SK-N-SH (cell line): ENCODE measurements around the gene TRMU. TPM values are rescaled to one million over a fixed set of nuclear protein-coding genes. Genes with fewer than 3 reads are reported as not detected.

Source experiments
- CTCF ChIA-PET: fragments of 300-600, 350-600 bp; formaldehyde crosslinking; extraction: SDS; loops from one replicate; lab custom pipeline; 2021; lab: Yijun Ruan, JAX
- POLR2A ChIA-PET: fragments of 350-600 bp; sonication (Branson Sonifier 250); formaldehyde crosslinking; extraction: SDS; loops from one replicate; lab custom pipeline; 2020; ENCODE audit warnings: antibody characterized with exemption, inconsistent platforms; lab: Yijun Ruan, JAX
- DNase-seq: peaks from one replicate; pipeline ENCODE4 v3.0.0; 2012
- H2AFZ ChIP-seq: fragments of 200-600 bp; sonication (generic); 2 replicates; pipeline ENCODE4 v1.8.1; 2016; ENCODE audit warnings: antibody characterized with exemption, mild to moderate bottlenecking, low read depth
- H3F3A ChIP-seq: fragments of 200-600 bp; sonication (generic); replicated peaks from 2 replicates; pipeline ENCODE3; 2016; ENCODE audit warnings: antibody characterized with exemption, mild to moderate bottlenecking; ENCODE audit not compliant: insufficient read depth
- H3K27ac ChIP-seq, 2 experiments: fragments of 200-500 bp in 1 of 2; fragments of 200-600 bp in 1 of 2; sonication (Bioruptor generic) in 1 of 2; sonication (generic), shearing (Covaris generic) in 1 of 2; 2 replicates each; pipeline versions ENCODE4 v1.5.1 to v1.6.1; 2014 to 2016; ENCODE audit warnings: low read depth in 2 of 2, inconsistent platforms in 1 of 2, low read length in 1 of 2, mild to moderate bottlenecking in 1 of 2, mixed read lengths in 1 of 2
- H3K27me3 ChIP-seq: fragments of 200-600 bp; sonication (generic), shearing (Covaris generic); 2 replicates; pipeline ENCODE4 v1.6.1; 2016; ENCODE audit warnings: mixed run types; ENCODE audit not compliant: insufficient read depth
- H3K36me3 ChIP-seq, 2 experiments: fragments of 200-500 bp in 1 of 2; fragments of 200-600 bp in 1 of 2; sonication (Bioruptor generic) in 1 of 2; sonication (generic) in 1 of 2; replicated peaks in 1 of 2; 2 replicates each; pipeline versions ENCODE3 to v1.5.1; 2014 to 2016; ENCODE audit warnings: low read length in 1 of 2, mild to moderate bottlenecking in 1 of 2; ENCODE audit not compliant: insufficient read depth in 2 of 2, control insufficient read depth in 1 of 2
- H3K4me1 ChIP-seq, 2 experiments: fragments of 200-500 bp in 1 of 2; fragments of 200-600 bp in 1 of 2; sonication (Bioruptor generic) in 1 of 2; sonication (generic), shearing (Covaris generic) in 1 of 2; 2 replicates each; pipeline versions ENCODE4 v1.5.1 to v1.6.1; 2014 to 2016; ENCODE audit warnings: low read depth in 1 of 2, low read length in 1 of 2, mixed run types in 1 of 2; ENCODE audit not compliant: insufficient read depth in 2 of 2, control insufficient read depth in 1 of 2
- H3K4me2 ChIP-seq: fragments of 200-600 bp; sonication (generic), shearing (Covaris generic); 2 replicates; pipeline ENCODE4 v1.6.1; 2017; ENCODE audit warnings: mixed run types
- H3K4me3 ChIP-seq, 2 experiments: fragments of 200-500 bp in 1 of 2; fragments of 200-600 bp in 1 of 2; sonication (Bioruptor generic) in 1 of 2; sonication (generic), shearing (Covaris generic) in 1 of 2; 2 replicates each; pipeline versions ENCODE4 v1.5.1 to v1.8.1; 2014 to 2016; ENCODE audit warnings: low read depth in 2 of 2, inconsistent platforms in 1 of 2, low read length in 1 of 2, mild to moderate bottlenecking in 1 of 2, mixed read lengths in 1 of 2, moderate library complexity in 1 of 2
- H3K79me2 ChIP-seq: fragments of 200-600 bp; sonication (generic); 2 replicates; pipeline ENCODE4 v1.8.1; 2017; ENCODE audit warnings: mild to moderate bottlenecking; ENCODE audit not compliant: insufficient read depth
- H3K9ac ChIP-seq: fragments of 200-600 bp; sonication (generic); 2 replicates; pipeline ENCODE4 v1.6.1; 2017; ENCODE audit warnings: mixed run types
- H3K9me2 ChIP-seq: fragments of 200-600 bp; sonication (generic); 2 replicates; pipeline ENCODE4 v1.6.1; 2017; ENCODE audit warnings: mixed run types
- H3K9me3 ChIP-seq: fragments of 200-600 bp; sonication (generic); 2 replicates; pipeline ENCODE4 v1.6.1; 2017; ENCODE audit warnings: mixed run types, mild to moderate bottlenecking, moderate library complexity
- H4K20me1 ChIP-seq: fragments of 200-600 bp; sonication (generic); 2 replicates; pipeline ENCODE4 v1.6.1; 2017; ENCODE audit warnings: mild to moderate bottlenecking, mixed run types; ENCODE audit not compliant: insufficient read depth
- ELF1 ChIP-seq: IDR thresholded peaks from 2 replicates; pipeline ENCODE4 v1.4.0; 2012
- EP300 ChIP-seq, 2 experiments: IDR thresholded peaks; 2 replicates each; pipeline versions ENCODE4 v1.4.0 to v1.6.1; 2012; ENCODE audit warnings: borderline replicate concordance in 1 of 2, low read depth in 1 of 2, low read length in 1 of 2
- FOXJ3 ChIP-seq: sonication (generic); formaldehyde crosslinking; IDR thresholded peaks from 2 replicates; pipeline ENCODE4 v1.5.1; 2020; ENCODE audit warnings: mild to moderate bottlenecking, missing genetic modification reagents
- GABPA ChIP-seq: IDR thresholded peaks from 2 replicates; pipeline ENCODE4 v1.4.0; 2012; ENCODE audit warnings: low read depth, mild to moderate bottlenecking
- GATA2 ChIP-seq: sonication (generic); formaldehyde crosslinking; IDR thresholded peaks from 2 replicates; pipeline ENCODE4 v1.5.0; 2020; ENCODE audit warnings: mild to moderate bottlenecking, missing genetic modification reagents
- JUND ChIP-seq: IDR thresholded peaks from 2 replicates; pipeline ENCODE4 v1.4.0; 2012
- MEF2A ChIP-seq: IDR thresholded peaks from 2 replicates; pipeline ENCODE4 v1.4.0; 2012; ENCODE audit warnings: low read depth, borderline replicate concordance
- NRF1 ChIP-seq: IDR thresholded peaks from 2 replicates; pipeline ENCODE4 v1.6.1; 2012; ENCODE audit warnings: low read depth, mild to moderate bottlenecking, low read length
- PBX3 ChIP-seq: IDR thresholded peaks from 2 replicates; pipeline ENCODE4; 2012
- POLR2AphosphoS5 ChIP-seq: IDR thresholded peaks from 2 replicates; pipeline ENCODE4 v1.6.1; 2012; ENCODE audit warnings: low read depth, low read length
- RAD21 ChIP-seq: IDR thresholded peaks from 2 replicates; pipeline ENCODE4 v1.6.1; 2012; ENCODE audit warnings: mild to moderate bottlenecking, low read length
- RFX5 ChIP-seq: IDR thresholded peaks from 2 replicates; pipeline ENCODE4 v1.6.1; 2012; ENCODE audit warnings: mild to moderate bottlenecking, improper control_type of control experiment, low read length
- RXRA ChIP-seq: IDR thresholded peaks from 2 replicates; pipeline ENCODE4 v1.4.0; 2012; ENCODE audit warnings: low read depth, mild to moderate bottlenecking, borderline replicate concordance
- SIN3A ChIP-seq: IDR thresholded peaks from 2 replicates; pipeline ENCODE4 v1.6.1; 2012; ENCODE audit warnings: low read depth, mild to moderate bottlenecking, low read length, moderate library complexity, borderline replicate concordance
- SMC3 ChIP-seq: IDR thresholded peaks from 2 replicates; pipeline ENCODE4 v1.6.1; 2012; ENCODE audit warnings: low read depth, low read length, improper control_type of control experiment
- TAF1 ChIP-seq: IDR thresholded peaks from 2 replicates; pipeline ENCODE4 v1.6.1; 2012; ENCODE audit warnings: low read depth, mild to moderate bottlenecking, low read length, moderate library complexity, borderline replicate concordance
- TCF12 ChIP-seq: IDR thresholded peaks from 2 replicates; pipeline ENCODE4 v1.4.0; 2012
- YY1 ChIP-seq: IDR thresholded peaks from 2 replicates; pipeline ENCODE4 v1.4.0; 2012; ENCODE audit warnings: low read depth, mild to moderate bottlenecking
- ZBTB33 ChIP-seq: IDR thresholded peaks from 2 replicates; pipeline ENCODE4 v1.4.0; 2012; ENCODE audit warnings: low read depth, borderline replicate concordance
- WGBS: methylation state at CpG from one replicate; pipeline ENCODE4 v1.1.6; 2017; ENCODE audit warnings: low lambda C conversion rate; 5-methylcytosine and 5-hydroxymethylcytosine counted together
- polyA plus RNA-seq, 3 experiments: library from polyadenylated mRNA; depleted of rRNA; stranded (reverse); fragments of >200 nt; gene quantifications; 2 replicates each; pipeline ENCODE4 v1.2.3, GENCODE V29; 2012
- TF ChIP-seq, protein P1 (sequence below): fragments of 200-600 bp; sonication (generic); IDR thresholded peaks from 2 replicates; pipeline ENCODE4 v1.6.1; 2017; ENCODE audit warnings: antibody characterized with exemption, mild to moderate bottlenecking, moderate library complexity

The TRMU gene
- polyA plus RNA-seq, 1 of the 3 experiments (the other 2 are of a cell fraction): 47.1 TPM

- TF ChIP-seq TAF1: no peak
Observed at GRCh38 chr22:46339956-46340355, 4.4 kb downstream of the TRMU start (continued).

- TF ChIP-seq JUND: no peak
- TF ChIP-seq YY1: no peak
- TF ChIP-seq NRF1: no peak
- TF ChIP-seq RAD21: no peak
- no peak for TF ChIP-seq GATA2
- no peak for TF ChIP-seq GABPA
- no peak for TF ChIP-seq ZBTB33
- TF ChIP-seq POLR2AphosphoS5: no peak
- no peak for TF ChIP-seq MEF2A
- no peak for TF ChIP-seq RXRA
Observed at GRCh38 chr22:46340676-46341075, 5.2 kb downstream of the TRMU start.

DNA sequence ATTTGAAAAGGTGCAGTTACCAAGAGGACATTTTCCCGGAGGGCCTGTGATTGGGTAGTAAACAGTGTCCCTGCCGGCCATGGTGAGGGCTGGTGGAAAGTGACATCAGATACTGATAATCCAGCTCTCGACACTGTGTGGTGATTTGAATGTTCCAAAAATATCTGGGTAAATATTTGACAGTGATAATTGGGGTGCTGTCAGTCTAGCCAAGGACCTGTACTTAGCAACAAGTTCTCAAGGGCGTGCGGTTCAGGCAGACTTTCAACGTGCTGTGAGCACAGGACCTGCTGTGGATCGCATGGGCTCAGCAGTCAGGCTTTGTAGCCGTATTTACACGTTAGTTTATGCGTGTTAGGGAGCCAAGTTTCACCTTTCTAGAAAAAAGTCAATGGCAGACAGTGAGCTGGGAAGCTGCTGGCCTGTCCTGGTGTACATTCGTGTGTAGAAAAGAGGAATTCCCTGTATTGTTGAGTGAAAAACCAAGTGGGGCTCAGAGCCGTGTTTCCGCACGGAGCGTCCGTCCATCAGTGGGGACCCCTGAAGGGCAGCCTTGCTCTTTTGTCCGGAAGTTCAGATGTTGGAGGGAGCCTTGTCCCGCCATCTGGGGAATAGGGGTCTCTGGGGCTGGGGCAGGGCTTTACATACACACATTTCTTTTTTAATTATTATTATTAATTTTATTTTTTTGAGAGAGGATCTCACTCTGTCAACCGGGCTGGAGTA, 11.3 kb downstream of the TRMU start:
- no peak overlapping the region for H2AFZ ChIP-seq
- H3F3A ChIP-seq: no peaks in the 10 kb centered on the region
- ChIA-PET POLR2A (no interaction called here), CTCF (interaction anchor here (1.3 kb wide), 1 partner anchor 230 kb away, joined by 3 read pairs; no protein-coding TSS in a partner anchor)
- H3K9ac ChIP-seq: no peak overlapping the region
- no peak for DNase-seq
- WGBS: 93% methylated on average over 17 of the region's 19 CpGs
- H3K9me2 ChIP-seq: no peaks in the 10 kb centered on the region
- 0 out of 2 replicates have a peak, but pooled peaks cover 5% of the 10 kb centered on the region for H4K20me1 ChIP-seq
- TF ChIP-seq GATA2 (no peak), SMC3 (no peak), RXRA (no peak), PBX3 (no peak), EP300 (IDR thresholded peaks at IDR 0.05; ENCODE audit: borderline replicate concordance in 1 of 2, low read depth in 1 of 2, low read length in 1 of 2) (no peak), ELF1 (no peak), JUND (no peak), YY1 (no peak), SIN3A (no peak), TCF12 (no peak), MEF2A (no peak), RFX5 (no peak), FOXJ3 (CRISPR knock-in tag) (no peak)
- TF ChIP-seq, protein P1, sequence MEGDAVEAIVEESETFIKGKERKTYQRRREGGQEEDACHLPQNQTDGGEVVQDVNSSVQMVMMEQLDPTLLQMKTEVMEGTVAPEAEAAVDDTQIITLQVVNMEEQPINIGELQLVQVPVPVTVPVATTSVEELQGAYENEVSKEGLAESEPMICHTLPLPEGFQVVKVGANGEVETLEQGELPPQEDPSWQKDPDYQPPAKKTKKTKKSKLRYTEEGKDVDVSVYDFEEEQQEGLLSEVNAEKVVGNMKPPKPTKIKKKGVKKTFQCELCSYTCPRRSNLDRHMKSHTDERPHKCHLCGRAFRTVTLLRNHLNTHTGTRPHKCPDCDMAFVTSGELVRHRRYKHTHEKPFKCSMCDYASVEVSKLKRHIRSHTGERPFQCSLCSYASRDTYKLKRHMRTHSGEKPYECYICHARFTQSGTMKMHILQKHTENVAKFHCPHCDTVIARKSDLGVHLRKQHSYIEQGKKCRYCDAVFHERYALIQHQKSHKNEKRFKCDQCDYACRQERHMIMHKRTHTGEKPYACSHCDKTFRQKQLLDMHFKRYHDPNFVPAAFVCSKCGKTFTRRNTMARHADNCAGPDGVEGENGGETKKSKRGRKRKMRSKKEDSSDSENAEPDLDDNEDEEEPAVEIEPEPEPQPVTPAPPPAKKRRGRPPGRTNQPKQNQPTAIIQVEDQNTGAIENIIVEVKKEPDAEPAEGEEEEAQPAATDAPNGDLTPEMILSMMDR: no peak
- no peaks in the 10 kb centered on the region for H3K27me3 ChIP-seq
- H3K27ac ChIP-seq: no peak overlapping the region
- no peaks in the 10 kb centered on the region for H3K4me1 ChIP-seq
- no peak overlapping the region for H3K4me3 ChIP-seq
- no peak overlapping the region for H3K4me2 ChIP-seq
- peaks cover 39 to 83% of the 10 kb centered on the region in 2 experiments for H3K36me3 ChIP-seq
- no peaks in the 10 kb centered on the region for H3K9me3 ChIP-seq
- H3K79me2 ChIP-seq: peaks cover 21% of the 10 kb centered on the region

More at GRCh38 chr22:46340676-46341075, 5.2 kb downstream of the TRMU start:
- WGBS: 98% methylated on average over 6 of the region's 13 CpGs
- CTCF ChIA-PET: no interaction called here
- Histone ChIP-seq H3K9me2 (no peaks in the 10 kb centered on the region), H3K79me2 (peaks cover 64% of the 10 kb centered on the region), H3K36me3 (peaks cover 57 to 72% of the 10 kb centered on the region in 2 experiments), H3K9me3 (no peaks in the 10 kb centered on the region), H3K27me3 (no peaks in the 10 kb centered on the region), H3F3A (no peaks in the 10 kb centered on the region), H3K4me2 (no peak overlapping the region), H3K27ac (no peak overlapping the region), H3K4me3 (no peak overlapping the region), H4K20me1 (peaks cover 14% of the 10 kb centered on the region), H3K4me1 (peaks cover 6 to 12% of the 10 kb centered on the region in 2 experiments; a peak in 3 of 4 replicates), H2AFZ (no peak overlapping the region), H3K9ac (no peak overlapping the region)
- no peak for DNase-seq
- POLR2A ChIA-PET: no interaction called here
